T-helper 17 cell (primary cell): ENCODE measurements around the gene SSUH2. TPM values are rescaled to one million over a fixed set of nuclear protein-coding genes. Genes with fewer than 3 reads are reported as not detected.

Experiments
- ATAC-seq: fragments of 150-1000 bp; cut with Tn5 transposase; 2 replicates; pipeline ENCODE4 v1.10.0; 2021; ENCODE audit warnings: mild to moderate bottlenecking, moderate library complexity
- DNase-seq, 3 donors: peaks; one replicate each; pipeline versions ENCODE4 v3.0.0 to v3.0.0-alpha.2; 2020 to 2021
- H3K9me3 ChIP-seq: one replicate; pipeline ENCODE4 v1.7.0; 2013; ENCODE audit warnings: low read length, mild to moderate bottlenecking; ENCODE audit not compliant: control insufficient read depth, poor library complexity, severe bottlenecking
- H3K27ac Mint-ChIP-seq: one replicate; pipeline ENCODE4 v1.8.0; 2022; ENCODE audit warnings: mild to moderate bottlenecking, moderate library complexity, mixed read lengths
- H3K27me3 Mint-ChIP-seq: one replicate; pipeline ENCODE4 v1.8.0; 2022; ENCODE audit warnings: mixed read lengths
- H3K36me3 Mint-ChIP-seq: one replicate; pipeline ENCODE4 v1.8.0; 2022; ENCODE audit warnings: low read depth, mixed read lengths
- H3K4me1 Mint-ChIP-seq: one replicate; pipeline ENCODE4 v1.8.0; 2022; ENCODE audit warnings: mild to moderate bottlenecking, mixed read lengths
- H3K4me3 Mint-ChIP-seq: one replicate; pipeline ENCODE4 v1.8.0; 2022; ENCODE audit warnings: mild to moderate bottlenecking, moderate library complexity, mixed read lengths
- total RNA-seq, 4 donors: library from RNA in 2 of 4; stranded (reverse) in 2 of 4; gene quantifications; one replicate each; pipeline ENCODE4 v1.2.3 and lab custom pipeline; 2022 to 2026

Gene SSUH2
- total RNA-seq, 2 donors from 2014 or later: not detected

DNA sequence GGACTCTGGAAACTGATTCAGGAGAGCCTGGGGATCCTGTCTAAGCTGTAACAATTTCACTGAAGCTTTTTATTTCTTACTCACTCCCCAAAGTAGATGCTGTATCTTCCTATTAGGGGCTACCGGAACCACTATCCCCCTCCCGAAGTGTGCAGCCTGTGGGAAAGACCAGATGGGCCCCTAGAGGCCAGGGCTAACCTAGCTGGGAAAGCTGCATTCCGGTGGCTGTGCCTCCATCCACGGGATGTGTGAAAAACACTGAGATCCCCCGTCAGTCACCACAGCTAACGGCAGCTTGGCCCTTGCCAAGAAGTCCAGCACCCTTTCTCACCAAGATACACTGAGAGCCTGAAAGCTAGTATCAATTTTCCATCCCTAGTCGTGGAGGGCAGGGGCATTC is 3.1 kb downstream of the SSUH2 start:
- Mint-ChIP-seq H3K36me3 (no peaks in the 10 kb centered on the region), H3K4me3 (no peak overlapping the region), H3K27me3 (peaks cover 19% of the 10 kb centered on the region), H3K4me1 (peaks cover 2% of the 10 kb centered on the region), H3K27ac (no peak overlapping the region)
- no peak for ATAC-seq
- no peak for DNase-seq
- H3K9me3 ChIP-seq: no peaks in the 10 kb centered on the region

DNA sequence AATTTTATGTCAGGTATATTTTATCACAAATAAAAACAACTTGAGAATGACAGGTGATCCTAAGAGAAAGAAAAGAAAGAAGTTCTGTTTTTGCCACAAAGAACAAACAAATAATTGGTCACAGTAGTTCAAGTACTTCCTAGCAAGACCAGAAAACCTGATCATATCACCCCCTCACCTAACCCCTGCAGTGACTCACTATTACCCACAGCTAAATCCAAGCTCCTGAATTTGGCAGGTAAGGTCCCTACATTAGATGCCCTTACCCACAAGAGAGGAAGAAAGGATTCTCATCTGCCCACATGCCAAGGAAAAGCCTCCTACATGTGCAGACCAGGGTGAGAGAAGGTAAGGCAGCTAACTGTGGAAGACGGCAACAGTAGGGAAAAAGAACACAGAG is 4.4 kb downstream of the SSUH2 start:
- no peak overlapping the region for H3K27ac Mint-ChIP-seq
- peaks cover 2% of the 10 kb centered on the region for H3K4me1 Mint-ChIP-seq

DNA sequence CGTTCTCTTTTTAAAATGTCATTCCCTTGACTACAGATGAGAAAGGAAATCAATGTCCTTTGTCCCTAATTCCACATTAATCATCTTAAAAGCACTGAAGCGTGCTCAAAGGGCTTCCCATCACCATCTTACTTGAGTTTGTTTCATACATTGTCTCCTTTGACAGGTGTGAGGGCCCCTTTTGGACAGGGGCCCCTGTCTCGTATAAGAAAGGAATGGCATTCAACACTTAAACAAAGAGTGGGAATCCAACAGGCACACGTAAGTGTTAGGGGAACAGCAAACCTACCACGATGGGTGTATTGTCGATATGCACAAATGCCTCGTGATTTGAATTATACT is 5.0 kb downstream of the SSUH2 start:
- Mint-ChIP-seq H3K36me3 (no peaks in the 10 kb centered on the region), H3K27ac (no peak overlapping the region), H3K4me1 (peaks cover under 1% of the 10 kb centered on the region), H3K27me3 (peaks cover 25% of the 10 kb centered on the region), H3K4me3 (no peak overlapping the region)
- DNase-seq (no peak), ATAC-seq (no peak)
- no peaks in the 10 kb centered on the region for H3K9me3 ChIP-seq

More for the DNA sequence above, 4.4 kb downstream of the SSUH2 start:
- ATAC-seq (no peak), DNase-seq (no peak)
- no peaks in the 10 kb centered on the region for H3K36me3 Mint-ChIP-seq
- no peaks in the 10 kb centered on the region for H3K9me3 ChIP-seq
- no peak overlapping the region for H3K4me3 Mint-ChIP-seq
- peaks cover 19% of the 10 kb centered on the region for H3K27me3 Mint-ChIP-seq

DNA sequence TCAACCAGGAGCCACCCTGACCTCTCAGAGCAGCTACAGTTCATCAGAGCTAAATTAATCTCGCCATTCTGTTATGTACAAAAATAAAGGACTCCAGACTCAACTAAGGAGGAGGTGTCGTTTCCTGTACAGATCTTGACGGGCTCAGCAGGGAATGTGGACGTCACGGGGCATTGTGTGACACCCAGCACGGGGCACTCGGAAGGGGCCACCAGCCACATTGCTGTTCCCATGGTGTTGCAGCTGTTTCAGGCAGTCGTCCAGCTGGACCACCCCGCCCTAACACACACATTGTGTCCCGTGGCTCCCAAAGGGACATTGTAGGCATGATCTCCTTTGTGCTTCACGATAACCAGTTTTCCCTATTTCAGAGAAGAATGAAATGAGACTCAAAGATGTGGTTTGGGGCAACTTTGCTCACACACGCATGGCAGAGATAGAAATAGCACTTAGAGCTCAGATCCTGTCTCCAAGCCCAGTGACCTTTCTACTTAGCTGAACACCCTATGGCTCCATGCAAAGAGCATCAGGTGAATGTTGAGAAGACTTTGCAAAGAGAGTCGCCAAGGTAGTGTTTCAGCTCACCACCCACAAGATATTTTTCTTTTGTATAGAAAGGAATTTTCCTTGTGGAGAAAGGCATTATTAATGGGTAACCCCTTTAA is 5.5 kb downstream of the SSUH2 start:
- no peak for ATAC-seq
- H3K4me1 Mint-ChIP-seq: no peaks in the 10 kb centered on the region
- H3K9me3 ChIP-seq: no peaks in the 10 kb centered on the region
- H3K36me3 Mint-ChIP-seq: no peaks in the 10 kb centered on the region
- no peak overlapping the region for H3K27ac Mint-ChIP-seq
- no peak overlapping the region for H3K4me3 Mint-ChIP-seq
- H3K27me3 Mint-ChIP-seq: peaks cover 28% of the 10 kb centered on the region
- no peak for DNase-seq

DNA sequence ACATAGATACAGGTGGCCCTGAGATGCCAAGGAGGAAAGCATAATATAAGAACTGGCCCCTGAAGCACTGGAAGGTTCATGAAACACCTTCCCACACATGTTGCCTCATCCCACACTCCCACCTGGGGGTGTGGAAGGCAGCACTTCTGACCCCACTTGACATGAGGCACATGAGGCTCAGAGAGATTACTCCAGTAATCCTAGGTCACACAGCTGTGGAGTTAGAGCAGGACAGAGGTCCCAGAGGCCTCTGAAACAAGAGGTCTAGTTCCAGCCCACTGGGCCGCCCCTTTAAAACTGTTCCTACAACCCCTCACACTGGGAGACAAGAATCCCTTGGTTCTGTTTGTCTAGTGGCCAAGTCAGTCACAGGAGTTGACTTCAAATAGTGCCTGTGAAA is 7.2 kb downstream of the SSUH2 start:
- Mint-ChIP-seq H3K4me1 (no peaks in the 10 kb centered on the region), H3K36me3 (no peaks in the 10 kb centered on the region), H3K27me3 (peaks cover 25% of the 10 kb centered on the region), H3K27ac (no peak overlapping the region), H3K4me3 (no peak overlapping the region)
- DNase-seq (no peak), ATAC-seq (no peak)
- no peaks in the 10 kb centered on the region for H3K9me3 ChIP-seq

DNA sequence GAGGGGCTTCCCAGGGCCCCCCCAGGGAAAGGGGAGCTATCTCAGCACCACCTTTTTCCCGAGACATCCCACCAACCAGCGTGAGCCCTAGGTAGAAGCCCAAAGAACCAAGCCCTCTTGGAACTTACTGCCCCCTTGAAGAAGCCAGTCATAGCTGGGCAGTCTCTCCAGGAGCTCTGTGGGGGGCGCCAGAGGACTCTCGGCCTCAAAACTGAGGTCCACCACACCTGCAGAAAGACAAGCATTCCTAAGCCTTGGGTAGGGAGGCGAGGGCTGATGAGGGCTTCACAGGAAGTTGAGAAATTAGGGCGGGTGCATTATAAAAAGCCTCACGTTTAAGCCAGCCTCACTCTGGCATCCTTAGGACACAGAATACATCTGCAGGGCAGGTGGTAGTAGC is 9.0 kb downstream of the SSUH2 start:
- H3K36me3 Mint-ChIP-seq: no peaks in the 10 kb centered on the region
- DNase-seq (no peak), ATAC-seq (no peak)
- peaks cover 2% of the 10 kb centered on the region for H3K4me1 Mint-ChIP-seq
- peaks cover 27% of the 10 kb centered on the region for H3K27me3 Mint-ChIP-seq
- no peak overlapping the region for H3K27ac Mint-ChIP-seq
- H3K4me3 Mint-ChIP-seq: no peak overlapping the region
- no peaks in the 10 kb centered on the region for H3K9me3 ChIP-seq

DNA sequence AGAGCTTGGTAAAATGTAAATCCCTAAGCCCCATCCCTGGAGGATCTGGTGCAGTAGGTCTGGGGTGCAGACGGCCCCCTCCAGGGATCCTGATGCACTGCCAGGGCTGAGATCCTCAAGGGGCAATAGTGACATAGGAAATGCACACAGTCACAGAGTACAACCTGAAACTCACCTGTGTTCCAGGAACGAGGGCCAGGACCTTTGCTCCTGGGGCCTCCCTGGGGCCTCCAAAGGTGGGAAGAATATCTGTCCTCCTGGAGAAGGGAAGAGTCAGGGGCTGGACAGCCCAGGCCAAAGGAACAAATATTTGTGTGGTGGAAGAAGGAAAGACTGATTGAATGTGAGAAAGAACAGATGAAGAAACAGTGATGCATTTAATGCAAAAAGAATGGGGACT is 9.5 kb downstream of the SSUH2 start:
- ATAC-seq (no peak), DNase-seq (no peak)
- Mint-ChIP-seq H3K4me3 (no peak overlapping the region), H3K27me3 (peaks cover 27% of the 10 kb centered on the region), H3K36me3 (no peaks in the 10 kb centered on the region), H3K4me1 (peaks cover 2% of the 10 kb centered on the region), H3K27ac (no peak overlapping the region)
- no peaks in the 10 kb centered on the region for H3K9me3 ChIP-seq

DNA sequence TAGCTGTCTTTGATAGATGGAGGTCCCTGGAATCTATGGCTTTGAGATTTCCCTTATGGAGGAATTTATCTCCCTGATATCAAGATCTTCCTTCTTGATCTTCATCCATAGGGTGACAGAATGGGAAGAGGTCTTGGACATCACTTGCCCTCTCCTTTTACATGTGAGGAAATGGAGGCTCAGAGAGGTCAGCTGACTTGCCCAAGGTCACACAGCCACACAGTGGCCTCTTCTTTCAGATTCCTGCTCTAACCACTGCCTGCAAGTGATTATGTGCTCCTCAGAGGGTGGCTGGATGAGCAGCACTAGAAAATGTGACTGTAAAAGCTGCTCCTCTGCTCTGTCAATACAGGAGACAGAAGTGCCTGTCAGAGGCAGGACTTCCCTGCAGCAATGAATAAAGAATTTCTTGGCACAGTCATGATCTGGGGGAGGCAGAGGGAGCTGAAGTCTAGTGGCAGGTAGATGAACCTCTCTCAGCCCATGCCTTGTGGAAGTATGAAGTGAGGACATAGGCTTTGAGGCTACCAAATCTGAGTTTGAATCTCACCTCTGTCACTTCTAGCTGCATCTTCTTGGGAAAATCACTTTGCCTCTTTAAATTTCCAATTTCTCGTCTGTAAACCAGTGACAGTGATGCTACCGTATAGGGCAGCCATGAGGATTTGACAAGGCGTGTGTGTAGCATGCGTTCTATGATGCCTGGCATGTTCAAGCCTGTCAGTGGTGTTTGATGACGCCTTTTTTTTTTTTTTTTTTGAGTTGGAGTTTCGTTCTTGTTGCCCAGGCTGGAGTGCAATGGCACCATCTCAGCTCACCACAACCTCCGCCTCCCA is 12.0 kb downstream of the SSUH2 start:
- H3K4me3 Mint-ChIP-seq: no peak overlapping the region
- no peaks in the 10 kb centered on the region for H3K9me3 ChIP-seq
- H3K4me1 Mint-ChIP-seq: peaks cover 6% of the 10 kb centered on the region
- peaks cover 27% of the 10 kb centered on the region for H3K27me3 Mint-ChIP-seq
- no peaks in the 10 kb centered on the region for H3K36me3 Mint-ChIP-seq
- ATAC-seq (no peak), DNase-seq (no peak)
- H3K27ac Mint-ChIP-seq: no peak overlapping the region

DNA sequence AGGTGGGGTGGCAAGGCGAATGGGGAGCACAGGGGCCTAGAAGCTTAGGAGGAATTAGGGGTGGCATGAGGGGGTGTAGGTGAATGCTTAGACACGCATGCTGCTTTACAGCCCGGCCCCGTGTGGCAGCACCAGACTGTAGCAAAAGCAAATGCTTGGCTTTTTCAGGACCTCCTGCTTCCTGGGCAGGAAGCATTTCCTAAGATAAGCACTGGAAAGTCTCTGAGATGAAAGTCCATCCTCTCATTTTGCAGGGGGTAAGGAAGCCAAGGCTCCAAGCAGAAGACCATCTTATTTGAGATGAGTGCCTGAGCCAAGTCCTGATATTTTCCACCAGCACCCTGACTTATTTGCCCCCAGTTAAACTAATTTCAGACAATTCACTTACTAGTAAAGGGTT is 12.9 kb downstream of the SSUH2 start:
- Mint-ChIP-seq H3K27me3 (peaks cover 19% of the 10 kb centered on the region), H3K4me1 (peaks cover 6% of the 10 kb centered on the region), H3K36me3 (no peaks in the 10 kb centered on the region), H3K27ac (no peak overlapping the region), H3K4me3 (no peak overlapping the region)
- ATAC-seq: no peak
- no peaks in the 10 kb centered on the region for H3K9me3 ChIP-seq
- DNase-seq: no peak

DNA sequence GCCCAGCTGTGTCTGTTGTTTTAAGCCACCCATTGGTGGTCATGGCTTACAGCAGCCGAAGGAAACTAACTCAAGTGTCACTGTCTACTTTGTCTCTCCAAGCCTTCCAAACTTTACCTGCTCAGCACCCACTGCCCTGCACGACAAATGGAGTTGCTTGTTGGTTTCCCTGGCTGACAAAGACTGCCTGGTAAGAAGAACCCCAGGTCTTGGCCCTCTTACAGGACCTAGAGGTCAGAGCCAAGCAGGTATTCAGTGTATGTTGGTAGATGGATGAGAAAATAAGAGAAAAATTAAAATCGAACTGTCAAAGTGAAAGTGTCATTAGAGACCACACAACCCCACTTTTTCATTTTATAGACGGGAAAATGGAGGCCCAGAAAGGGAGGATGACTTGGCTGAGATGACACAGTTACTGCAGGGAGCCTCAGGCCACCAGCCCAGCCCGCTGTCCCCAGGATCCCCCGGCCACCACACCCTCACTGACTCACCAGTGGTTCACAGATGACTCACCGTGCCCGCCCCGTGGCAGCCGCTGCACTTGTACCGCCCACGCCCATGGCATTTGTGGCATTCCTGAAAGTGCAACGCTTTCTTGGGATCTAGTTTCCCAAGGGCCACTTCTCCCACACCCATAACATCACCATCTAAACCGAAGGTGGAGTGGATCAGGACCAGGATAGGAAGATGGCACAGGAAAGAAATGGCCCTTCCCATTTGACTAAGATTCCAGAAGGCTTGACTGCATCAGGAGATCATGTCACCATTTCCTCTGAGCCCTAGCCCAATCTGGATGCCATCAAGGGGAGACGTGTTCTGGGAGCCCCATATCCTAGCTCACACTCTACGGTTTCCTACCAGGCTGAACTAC is 15.2 kb downstream of the SSUH2 start:
- H3K27me3 Mint-ChIP-seq: peaks cover 13% of the 10 kb centered on the region
- H3K36me3 Mint-ChIP-seq: no peaks in the 10 kb centered on the region
- no peaks in the 10 kb centered on the region for H3K9me3 ChIP-seq
- H3K4me3 Mint-ChIP-seq: peak overlapping the region; percentile 43
- H3K27ac Mint-ChIP-seq: peak overlapping the region; percentile 11
- H3K4me1 Mint-ChIP-seq: peaks cover 6% of the 10 kb centered on the region
- ATAC-seq: no peak
- peak in 1 of 3 donors; percentile 26 for DNase-seq

DNA sequence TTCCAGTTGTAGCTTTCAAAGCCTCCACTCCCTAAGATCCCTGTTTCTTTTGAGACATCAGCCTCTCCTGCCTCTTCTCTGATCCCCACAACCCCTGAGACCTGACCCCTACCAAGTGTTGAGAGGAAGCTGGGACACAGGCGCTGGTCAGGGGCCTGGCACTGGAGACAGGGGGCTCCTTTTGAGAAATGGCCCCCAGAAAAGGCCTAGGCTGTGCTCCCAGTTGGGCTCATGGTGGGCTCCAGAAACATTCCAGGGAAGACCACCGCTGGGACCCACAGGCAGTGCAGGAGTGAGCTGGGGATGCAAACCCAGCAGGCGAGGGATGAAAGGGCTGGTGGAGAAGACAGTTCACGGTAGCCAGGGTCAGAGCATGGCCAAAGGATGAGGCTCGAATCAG is 16.6 kb downstream of the SSUH2 start:
- Mint-ChIP-seq H3K36me3 (no peaks in the 10 kb centered on the region), H3K27me3 (peaks cover 20% of the 10 kb centered on the region), H3K27ac (no peak overlapping the region), H3K4me1 (peaks cover 8% of the 10 kb centered on the region), H3K4me3 (no peak overlapping the region)
- no peaks in the 10 kb centered on the region for H3K9me3 ChIP-seq
- ATAC-seq: no peak
- no peak for DNase-seq

DNA sequence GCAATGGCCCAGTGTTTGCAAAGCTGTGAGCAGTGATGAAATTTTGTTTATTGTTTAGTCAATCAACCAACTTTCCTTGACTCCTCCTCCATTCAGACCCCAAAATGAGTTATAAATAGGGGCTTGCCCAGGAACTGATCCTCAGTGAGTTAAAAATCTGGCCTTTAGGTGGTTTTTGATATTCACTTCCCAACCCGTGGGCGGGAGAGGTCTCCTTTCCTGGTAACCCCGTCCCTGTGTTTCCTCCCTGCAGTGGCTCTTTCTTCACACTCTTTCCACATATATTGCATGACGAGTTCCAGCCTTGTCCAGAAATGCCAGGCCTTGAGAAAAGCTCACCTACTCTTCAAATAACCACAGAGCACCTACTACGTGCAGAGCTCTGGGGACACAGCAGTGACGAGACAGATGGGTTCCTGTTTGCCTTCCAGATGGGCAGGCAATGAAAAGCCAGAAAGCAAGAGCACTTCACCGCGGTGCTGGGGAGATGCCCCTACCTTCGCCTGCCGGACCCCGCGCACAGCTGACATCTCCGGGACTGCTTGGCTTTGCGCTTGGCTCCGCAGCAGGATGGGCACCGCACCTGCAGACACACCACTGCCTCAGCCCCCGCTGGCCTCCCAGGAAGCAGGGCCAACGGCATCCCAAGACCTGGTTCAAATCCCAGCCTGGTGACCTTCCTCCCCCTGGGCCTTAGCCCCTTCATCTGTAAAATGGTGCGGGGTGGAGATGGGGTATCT is 17.2 kb downstream of the SSUH2 start:
- ATAC-seq (no peak), DNase-seq (no peak)
- H3K27me3 Mint-ChIP-seq: peaks cover 23% of the 10 kb centered on the region
- H3K27ac Mint-ChIP-seq: no peak overlapping the region
- H3K9me3 ChIP-seq: no peaks in the 10 kb centered on the region
- H3K4me1 Mint-ChIP-seq: peaks cover 8% of the 10 kb centered on the region
- no peak overlapping the region for H3K4me3 Mint-ChIP-seq
- no peaks in the 10 kb centered on the region for H3K36me3 Mint-ChIP-seq

DNA sequence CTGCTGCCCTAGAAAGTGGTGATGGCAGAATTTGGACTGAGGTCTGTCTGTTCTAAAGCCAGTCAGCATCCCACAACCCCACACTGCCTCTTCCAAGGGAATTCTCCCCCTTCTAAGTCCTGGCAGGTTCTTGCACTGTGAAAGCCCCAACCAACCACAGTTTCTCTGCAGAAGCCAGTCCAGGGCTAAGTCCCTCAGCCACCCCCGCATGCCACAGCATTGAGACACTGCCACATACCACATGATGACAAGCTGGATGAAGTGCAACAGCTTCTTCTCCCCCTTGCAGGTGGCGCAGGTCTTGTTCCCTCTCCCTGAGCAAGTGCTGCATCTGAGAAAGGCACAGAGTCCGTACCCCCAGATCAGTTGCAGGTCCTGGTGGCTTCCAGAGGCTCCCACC is 18.6 kb downstream of the SSUH2 start:
- Mint-ChIP-seq H3K4me1 (peaks cover 6% of the 10 kb centered on the region), H3K27ac (no peak overlapping the region), H3K27me3 (peaks cover 19% of the 10 kb centered on the region), H3K4me3 (no peak overlapping the region), H3K36me3 (no peaks in the 10 kb centered on the region)
- H3K9me3 ChIP-seq: no peaks in the 10 kb centered on the region
- DNase-seq (no peak), ATAC-seq (no peak)
